NCI-H2081 (cell line): Measurements from ENCODE around the gene TEX36.
A peak's percentile ranks its signal among the peaks of the same experiment; 100 is the strongest.
"Not testable (repeated sequence)": the region's sequence is repeated elsewhere in the genome, so short reads cannot be mapped to it uniquely, and the experiment has no call there.

Source experiments
- DNase-seq, 2 experiments: peaks; one replicate each; lab custom pipeline; 2025; lab: John Stamatoyannopoulos, UW

Gene TEX36

DNA sequence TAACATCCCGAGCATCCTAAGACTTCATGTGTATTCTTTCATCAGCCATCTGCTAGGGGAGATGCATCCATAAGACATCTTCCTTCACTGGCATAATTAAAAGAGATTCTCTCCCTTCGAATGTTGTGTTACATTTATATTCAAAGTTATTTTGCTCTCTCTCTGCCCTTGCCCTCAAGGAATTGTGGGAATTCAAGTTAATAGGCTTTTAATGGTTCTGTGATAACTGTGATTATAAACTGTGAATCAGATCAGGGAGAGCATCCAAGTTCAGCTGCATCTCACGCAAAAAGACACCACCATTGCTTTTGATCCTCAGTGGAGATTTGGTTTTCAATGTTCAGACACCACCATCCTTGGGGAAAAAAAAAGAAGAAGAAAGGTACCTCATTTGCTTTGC is 9.2 kb upstream of the TEX36 start:
- no peak for DNase-seq

DNA sequence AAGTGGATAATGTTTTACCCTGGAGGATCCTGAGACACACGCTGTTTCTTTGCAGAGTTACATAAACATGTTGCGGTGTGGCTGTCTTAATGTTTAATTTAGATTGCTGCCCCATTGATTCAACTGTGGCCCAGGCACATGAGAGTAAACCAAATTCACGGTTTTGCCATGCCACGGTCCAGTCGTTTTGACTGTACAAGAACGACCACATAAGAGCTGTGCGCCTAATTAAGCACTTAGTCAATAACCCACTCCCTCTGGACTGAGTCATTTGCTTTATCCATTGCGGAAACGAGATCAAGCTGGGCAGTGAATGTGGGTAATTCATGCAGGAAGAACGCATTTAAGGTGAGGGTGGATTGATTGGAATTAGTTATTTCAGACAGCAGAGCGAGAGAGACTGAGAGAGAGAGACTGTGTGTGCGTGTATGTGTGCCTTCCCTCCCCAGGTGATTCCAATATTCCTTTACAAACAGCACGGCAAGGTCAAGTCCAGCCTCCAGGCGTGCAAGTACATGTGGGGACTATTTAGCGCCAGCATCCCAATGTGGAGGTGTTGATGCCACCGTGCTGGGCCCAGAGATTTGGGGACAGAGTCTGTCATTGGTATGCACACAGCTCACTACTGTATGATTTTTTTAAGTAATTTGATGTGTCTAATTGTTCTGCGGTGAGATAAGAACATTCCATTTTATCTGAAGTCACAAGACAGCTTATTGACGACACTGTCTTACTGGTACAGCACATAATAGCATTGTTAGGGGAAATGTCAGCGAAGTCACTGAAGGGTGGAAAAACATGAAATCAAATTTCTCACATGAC is 8.4 kb upstream of the TEX36 start:
- DNase-seq = peak; percentile 10 to 38

DNA sequence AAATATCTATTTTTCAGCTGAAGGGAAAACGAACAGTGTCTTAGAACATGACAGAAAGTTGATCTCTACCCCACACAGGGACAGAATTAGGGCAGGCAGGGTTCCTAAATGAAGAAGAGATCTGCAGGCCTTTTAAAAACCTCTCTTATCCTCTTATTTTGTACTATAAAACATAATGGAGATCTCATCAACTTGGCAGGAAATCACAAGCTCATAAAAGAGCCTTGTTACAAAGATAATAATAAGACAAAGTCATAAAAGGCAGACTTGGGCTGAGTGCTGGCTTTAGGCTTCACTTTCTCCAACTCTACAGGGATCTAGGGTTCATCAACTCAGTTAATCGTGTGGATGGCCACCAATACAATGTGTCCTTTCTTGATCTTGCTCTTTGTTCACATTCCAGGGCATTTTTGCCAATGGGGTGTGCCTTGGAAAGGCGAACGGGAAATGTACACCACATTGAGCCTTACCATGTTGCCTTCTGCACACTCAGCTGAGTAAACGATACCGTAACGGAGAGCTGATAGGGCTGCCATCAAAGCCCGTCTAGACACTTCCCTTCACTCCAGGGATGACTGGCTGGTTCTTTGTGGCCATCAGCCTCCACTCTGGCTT is 7.1 kb upstream of the TEX36 start:
- peak; percentile 0 to 14 for DNase-seq

DNA sequence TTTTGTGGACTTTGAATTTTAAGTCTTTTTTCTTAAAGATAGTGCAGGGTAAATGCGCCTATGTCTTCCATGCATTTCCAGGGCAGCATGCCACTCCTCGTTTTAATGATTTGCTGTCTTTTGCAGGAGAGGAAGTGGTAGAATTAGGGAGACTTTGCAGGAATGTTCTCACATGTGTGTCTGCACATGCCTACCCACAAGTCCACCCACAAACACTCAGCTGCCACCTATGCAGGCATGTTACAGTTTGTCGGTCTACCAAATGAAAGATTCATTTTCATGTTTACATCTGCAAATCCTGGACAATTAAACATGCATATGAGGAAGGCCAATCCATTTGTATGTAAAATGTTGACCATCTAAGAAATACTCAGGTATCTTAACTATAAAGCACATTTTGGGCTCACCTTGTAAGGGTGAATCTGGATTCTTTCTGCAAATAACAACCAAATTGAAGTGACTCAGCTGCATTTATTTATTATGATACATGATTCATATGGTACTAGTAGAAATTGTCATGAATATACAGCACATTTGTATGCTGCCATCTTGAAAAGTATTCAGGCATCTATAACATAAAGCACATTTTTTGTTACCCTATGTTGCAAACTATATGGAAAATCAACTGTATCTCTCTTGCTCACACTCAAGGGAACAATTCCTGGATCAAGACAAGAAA is 4.7 kb upstream of the TEX36 start:
- no peak for DNase-seq

DNA sequence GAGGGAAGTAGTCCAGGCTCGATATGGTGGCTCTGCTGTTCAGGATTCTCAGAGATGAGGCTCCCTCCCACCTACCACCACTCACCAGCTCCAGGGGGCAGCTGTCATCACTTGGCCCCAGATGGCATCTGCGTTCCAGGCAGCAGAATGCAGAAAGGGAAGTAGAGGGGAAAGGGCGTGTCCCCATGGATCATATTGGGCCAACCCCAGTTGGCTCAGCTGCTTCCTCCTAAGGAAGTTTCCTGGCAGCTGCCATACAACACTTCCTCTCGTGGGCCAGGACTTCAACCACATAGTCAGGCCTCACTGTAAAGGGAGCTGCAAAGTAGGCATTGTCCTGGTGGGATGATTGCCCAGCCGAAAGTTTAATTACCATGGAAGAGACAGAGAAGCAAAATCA is 1.6 kb upstream of the TEX36 start:
- no peak for DNase-seq

DNA sequence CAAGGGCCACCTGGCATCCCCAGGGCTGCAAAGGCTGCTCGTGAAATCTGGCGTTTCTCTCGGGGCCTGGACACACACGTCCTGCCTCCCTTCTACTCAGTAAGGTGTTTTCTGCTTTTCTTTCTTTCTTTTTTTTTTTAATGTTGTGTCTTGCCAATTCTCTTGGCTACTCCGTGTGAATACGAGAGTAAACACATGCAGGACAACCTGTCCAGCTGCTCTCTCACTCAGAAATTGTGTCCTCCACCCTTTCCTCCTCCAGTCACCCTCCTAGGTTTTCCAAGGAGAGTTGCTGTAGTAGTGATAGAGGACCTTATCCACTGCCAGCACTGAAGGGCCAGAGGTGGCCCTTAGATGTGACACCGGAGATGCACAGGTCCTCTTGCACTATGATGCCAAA is 858 bp upstream of the TEX36 start:
- no peak for DNase-seq

DNA sequence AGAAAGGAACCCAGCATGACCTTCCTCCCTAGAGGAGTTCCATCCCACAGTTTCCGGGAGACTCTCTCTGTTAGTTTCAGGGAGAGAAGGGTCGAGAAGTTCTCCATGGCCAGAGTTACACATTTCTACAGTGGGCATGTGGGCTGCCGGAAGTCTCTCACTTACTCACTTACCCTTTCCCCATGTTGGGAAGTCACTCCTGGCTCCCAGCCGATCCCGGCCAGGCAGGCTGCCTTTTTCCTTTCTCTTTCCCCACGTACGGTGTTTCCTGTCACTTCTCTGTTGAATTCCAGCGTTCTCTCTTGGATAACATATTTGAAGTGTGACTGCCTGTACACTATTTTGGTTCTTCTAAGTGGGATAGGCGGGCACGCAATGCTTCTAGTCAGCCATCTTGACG is 3.5 kb downstream of the TEX36 start:
- no peak for DNase-seq

DNA sequence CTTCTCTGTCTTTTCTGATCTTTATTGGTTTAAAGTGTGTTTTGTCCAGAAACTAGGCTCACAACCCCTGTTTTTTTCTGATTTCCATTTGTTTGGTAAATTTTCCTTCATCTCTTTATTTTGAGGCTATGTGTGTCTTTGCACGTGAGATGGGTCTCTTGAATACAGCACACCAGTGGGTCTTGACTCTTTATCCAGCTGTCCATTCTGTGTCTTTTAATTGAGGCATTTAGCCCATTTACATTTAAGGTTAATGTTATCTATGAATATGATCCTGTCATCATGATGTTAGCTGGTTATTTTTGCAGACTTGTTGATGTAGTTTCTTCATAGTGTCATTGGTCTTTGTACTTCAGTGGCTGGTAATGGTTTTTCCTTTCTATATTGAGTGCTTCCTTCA is 10.1 kb downstream of the TEX36 start:
- DNase-seq = no peak

DNA sequence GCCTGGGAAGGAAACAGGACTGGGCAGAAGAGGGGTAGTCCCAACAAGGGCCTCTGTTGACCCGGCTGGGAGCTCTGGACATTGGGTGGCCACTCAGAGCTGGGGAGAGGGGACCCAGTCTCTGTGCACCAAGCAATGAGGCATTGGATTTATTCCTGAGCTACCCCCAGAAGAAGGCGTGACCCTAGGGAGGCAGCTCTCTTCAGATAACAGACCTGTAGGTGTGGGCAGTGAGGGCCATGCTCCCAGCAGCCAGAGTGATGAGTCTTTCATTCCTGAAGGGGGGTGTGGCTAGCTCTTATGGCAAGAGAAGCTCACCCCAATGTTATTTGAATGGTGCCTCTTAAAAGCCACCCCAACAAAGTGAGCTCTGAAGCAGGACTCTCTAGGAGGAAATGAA is 20.4 kb downstream of the TEX36 start:
- no peak for DNase-seq

DNA sequence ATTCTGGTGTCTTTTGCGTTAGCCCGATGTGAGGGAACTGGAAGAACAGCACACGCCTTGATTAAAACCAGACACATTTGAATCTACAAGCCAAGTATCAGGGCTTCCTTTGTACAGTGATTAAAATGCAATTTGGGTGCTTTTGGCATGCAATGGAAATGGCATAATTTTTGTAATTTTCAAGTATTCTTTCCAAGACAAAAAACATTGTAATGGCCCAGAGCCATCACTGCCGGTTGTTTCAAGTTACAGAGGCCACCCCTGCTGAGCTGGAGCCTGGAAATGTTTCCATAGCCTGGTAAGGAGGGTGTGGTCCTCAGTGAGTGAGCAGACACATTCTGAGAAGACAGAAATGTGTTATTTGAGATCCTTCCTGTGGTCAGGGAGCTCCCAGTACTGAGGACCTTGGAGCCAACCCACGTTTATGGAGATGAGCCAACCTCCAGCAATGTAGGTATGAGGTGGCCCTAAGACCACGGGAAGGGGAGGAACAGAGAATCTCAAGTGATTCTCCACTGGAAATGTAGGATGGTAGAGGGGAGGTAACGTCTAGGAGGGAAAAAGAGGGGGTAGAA is 20.9 kb downstream of the TEX36 start:
- no peak for DNase-seq

DNA sequence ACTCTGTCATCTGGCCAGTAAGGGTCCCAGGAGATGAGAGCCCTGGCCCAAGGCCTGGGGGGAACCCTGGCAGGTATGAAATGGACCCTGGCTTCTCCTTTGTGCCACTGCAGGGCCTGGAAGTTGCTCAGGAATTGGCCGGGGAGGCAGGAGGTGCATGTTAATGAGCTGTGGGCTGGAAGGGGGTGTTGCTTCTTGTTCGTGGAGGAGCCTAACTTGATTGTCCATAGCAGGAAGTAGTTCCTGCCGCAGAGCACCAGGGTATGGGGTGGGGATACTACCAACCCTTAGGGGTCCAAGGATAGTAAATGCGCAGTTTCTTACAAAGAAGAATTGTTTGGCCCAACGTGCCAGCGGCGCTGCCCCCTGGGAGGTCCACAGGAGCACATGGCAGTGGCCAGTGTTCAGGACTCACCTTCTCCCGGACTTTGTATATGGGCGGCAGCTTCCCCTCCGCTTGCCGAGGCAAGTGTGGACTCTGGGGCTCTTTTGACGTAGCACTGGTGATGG is 21.5 kb downstream of the TEX36 start:
- no peak for DNase-seq

DNA sequence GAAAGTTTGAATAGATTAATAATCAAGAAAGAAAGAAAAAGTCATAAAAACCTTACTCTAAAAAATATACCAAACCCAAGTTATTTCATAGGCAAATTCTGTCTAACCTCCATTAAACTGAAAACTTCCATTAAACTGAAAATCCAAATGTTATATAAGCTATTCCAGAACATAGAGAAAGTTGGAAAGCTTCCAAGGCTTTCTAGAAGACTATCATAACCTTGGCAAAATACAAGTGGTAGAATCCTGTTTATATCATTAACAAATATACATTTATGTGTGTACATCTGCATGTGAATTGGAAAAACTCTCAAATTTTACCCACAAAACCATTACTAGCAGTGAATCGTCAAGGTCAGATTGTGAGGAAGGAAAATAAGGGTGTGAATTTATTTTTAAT is 23.9 kb downstream of the TEX36 start:
- DNase-seq = no peak

DNA sequence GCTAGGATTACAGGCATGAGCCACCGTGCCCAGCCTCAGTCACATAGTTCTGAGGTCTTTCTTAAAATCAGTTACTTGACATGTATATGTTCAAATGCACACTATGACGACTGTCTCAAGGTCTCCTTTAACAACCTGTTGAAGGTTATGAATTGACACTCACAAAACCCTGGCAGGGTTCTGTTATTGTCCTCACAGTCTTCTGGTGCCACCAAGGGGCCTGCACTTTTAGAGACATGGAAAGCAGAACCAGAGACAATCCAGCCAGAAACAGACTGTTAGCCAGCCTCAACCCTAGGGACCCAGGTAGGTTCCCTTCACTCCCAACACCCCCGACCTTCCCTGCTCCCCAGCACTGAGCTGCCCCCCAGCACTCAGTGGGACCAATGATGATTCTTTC is 26.4 kb downstream of the TEX36 start:
- DNase-seq = no peak

DNA sequence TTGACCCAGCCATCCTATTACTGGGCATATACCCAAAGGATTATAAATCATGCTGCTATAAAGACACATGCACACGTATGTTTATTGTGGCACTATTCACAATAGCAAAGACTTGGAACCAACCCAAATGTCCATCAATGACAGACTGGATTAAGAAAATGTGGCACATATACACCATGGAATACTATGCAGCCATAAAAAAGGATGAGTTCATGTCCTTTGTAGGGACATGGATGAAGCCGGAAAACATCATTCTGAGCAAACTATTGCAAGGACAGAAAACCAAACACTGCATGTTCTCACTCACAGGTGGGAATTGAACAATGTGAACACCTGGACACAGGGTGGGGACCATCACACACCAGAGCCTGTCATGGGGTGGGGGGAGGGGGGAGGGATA is 29.9 kb downstream of the TEX36 start:
- not testable (repeated sequence) for DNase-seq

DNA sequence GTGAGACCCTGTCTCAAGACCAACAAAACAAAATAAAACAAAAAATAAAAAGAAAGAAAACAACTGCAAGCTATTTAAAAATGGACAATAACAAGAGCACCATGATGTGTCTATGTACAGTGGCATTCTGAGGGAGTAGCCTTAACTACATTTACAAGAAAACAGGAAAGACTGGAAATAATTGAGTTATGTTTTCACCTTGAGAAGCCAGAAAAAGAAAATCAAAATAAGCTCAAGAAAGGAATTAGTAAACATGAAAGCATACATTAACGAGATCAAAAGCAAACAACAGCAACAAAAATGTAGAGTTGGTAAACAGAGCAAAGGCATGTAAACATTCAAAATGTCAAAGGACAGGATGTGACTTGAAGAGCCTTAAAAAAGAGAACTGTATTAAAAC is 36.7 kb downstream of the TEX36 start:
- DNase-seq = no peak

DNA sequence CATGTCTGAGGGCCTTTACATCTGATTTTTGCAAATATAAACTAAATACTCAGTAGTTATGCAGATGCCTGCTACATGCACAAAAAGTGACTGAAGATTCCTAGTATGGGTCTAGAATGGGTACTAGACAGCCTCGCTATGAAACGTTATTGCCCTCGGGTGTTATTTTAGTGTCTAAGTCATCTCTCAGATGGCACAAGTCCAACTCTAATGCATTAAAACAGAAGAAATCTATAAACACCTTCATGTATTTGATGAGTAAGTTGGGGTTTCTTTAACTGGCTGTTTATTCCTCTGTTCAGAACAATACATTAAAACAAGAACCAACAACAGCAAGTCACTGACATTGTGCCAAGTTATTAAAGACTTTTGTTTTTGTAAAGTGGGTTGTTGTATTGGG is 41.6 kb downstream of the TEX36 start:
- no peak for DNase-seq

DNA sequence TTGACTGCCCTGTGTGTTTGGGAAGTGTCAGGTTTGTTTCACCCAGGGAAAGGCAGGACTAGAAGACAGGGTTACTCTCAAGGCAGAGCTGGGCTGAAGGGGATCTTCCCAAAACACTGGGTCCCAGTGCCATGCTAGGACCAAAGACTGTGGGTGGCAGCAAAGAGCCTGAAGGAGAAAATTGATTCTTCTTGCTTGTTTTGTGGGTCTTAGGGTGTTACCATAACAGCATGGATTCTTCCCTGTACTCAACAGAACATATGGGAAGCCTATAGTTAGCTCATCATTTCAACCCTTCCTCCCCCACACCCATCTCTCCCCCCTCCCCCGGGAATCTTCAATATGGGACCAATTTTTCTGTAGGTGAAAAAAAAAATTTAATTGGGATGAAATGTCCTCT is 42.3 kb downstream of the TEX36 start:
- DNase-seq = no peak

DNA sequence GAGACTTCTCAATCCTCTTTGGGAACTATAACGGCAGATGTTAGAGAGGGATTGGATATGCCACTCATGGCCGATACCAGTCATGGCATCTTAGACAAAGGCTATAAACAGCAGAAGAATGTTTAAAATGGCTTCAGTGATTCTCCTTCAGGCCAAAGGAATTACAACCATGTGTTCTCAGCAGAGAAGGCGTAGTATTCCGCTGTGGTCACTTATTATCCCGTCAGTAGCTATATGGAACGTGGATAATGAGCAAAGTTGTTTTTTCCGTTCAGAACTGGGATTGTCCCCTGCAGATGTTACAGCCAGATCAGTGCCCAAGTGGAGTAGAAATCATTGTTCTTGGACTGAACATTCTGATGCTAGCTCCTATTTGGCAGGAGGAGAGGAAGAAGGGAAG is 43.1 kb downstream of the TEX36 start:
- no peak for DNase-seq

DNA sequence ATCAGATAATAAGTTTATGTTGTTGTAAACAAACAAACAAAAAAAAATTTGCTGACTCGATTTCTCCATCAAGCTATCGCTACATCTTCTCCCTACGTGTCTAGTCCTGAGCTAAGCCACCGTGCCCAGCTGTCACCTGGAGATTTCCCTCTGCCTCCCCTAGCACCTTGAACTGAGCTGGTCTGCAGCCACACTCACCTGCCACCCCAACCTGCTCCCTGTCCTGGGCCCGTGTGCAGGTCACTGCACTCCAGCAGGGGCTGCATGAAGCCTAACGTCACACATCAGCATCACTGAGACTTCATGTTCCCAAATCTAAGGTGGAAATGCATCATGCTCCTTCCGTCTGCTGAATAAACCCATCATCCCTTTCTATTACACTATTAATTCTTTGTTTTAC is 44.4 kb downstream of the TEX36 start:
- DNase-seq = no peak

DNA sequence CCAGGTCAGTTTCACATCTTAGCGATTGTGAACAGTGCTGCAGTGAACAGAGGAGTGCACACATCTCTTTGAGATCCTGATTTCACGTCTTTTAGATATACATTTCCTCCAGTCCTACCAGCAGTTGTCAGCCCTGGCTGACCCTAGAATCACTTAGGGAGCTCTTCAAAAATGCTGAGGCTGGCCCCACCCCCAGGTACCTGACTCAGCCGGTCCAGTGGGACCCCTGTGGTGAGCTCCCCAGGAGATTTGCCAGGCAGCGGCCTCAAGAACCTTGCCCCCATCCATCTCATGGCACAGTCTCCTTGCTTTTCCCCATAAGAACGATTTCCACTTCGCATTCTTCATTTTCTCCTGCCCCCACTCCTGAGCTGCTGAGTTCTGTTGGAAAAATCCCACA is 45.5 kb downstream of the TEX36 start:
- no peak for DNase-seq

DNA sequence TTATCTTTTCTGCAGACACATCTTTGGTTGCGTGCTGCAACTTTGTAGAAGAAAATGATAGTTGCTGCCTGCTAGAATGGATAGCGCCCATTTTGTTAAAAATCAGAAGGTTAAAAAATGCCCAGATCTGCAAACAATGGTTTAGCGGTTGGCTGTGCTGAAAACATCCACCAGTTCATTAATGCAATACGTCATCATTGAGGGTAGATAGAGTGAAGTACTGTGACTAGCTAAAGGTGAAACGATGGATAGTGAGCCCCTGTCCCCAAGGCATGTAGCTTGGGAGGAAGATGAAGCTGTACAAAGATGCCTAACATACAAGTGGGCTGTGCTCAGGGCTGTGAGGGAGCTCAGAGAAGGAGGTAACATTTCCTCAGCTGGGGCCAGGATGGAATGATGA is 48.4 kb downstream of the TEX36 start:
- no peak for DNase-seq

DNA sequence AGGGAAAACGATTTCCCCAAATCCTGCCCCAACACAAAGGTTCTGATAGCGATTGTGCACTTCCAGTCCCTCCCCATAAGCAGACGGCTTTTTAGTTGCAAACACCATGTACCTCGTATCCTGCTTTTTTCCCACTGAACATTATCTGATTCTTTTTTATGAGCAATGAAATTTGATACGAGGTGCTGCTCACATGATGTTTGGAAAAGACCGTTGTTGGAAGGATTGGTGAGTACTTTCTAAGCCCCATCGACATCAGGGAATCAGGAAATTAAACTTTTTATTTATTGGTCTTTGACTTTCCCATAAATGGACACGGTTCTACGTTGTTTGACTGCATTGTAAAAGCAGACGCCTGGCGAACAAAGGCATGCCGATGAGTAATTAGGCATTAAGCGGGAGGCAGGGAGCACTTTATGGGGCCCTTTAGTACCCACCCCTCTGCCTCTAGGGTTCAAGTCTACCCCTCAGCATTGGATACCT is 49.4 kb downstream of the TEX36 start:
- DNase-seq = peak in 1 of 2 experiments; percentile 25

DNA sequence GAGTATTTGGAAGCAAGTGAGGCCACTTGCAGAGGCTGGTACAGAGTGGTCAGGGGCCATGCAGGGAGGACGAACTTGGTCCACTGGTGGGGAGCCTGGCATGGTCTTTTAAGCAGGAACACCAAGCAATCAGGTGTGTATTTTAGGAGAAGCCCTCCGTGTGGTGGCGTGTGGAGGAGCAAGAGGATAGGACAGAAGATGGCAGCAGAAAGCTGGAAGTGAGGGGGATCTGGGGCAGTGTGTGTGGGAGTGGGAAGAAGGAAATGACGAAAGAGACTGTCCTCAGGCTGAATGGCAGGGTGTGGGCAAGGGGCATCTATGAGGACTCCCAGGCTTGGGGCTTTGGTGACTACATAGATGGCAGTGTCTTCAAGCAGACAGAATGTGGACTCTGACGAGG is 51.2 kb downstream of the TEX36 start:
- DNase-seq = no peak
